CMK (cell line): ENCODE data around the gene TRPC5OS.

ENCODE experiments used
- DNase-seq: peaks from one replicate; pipeline ENCODE4 v3.0.0-alpha.2; 2010; ENCODE audit warnings: low read depth

TRPC5OS gene

GRCh38 chrX:111896148-111896547 lies 20.2 kb downstream of the TRPC5OS start:
- DNase-seq: no peak

GRCh38 chrX:111914398-111915090 lies 38.6 kb downstream of the TRPC5OS start:
- DNase-seq: no peak

GRCh38 chrX:111917591-111917990 lies 41.6 kb downstream of the TRPC5OS start:
- no peak for DNase-seq

GRCh38 chrX:111928456-111928855 lies 52.5 kb downstream of the TRPC5OS start:
- no peak for DNase-seq
